ENCODE data around the gene PLPPR5.

- TF ChIP-seq CTCF (IDR thresholded peaks at IDR 0.05) (no peak), POLR2A (IDR thresholded peaks at IDR 0.05) (no peak)
These were observed 98.3 kb downstream of the PLPPR5 start for GRCh38 chr1:98906361-98906760.
